ENCODE data around the gene UBE2V1.
"Not testable (repeated sequence)": the region's sequence is repeated elsewhere in the genome, so short reads cannot be mapped to it uniquely, and the experiment has no call there.

UBE2V1 gene

DNA sequence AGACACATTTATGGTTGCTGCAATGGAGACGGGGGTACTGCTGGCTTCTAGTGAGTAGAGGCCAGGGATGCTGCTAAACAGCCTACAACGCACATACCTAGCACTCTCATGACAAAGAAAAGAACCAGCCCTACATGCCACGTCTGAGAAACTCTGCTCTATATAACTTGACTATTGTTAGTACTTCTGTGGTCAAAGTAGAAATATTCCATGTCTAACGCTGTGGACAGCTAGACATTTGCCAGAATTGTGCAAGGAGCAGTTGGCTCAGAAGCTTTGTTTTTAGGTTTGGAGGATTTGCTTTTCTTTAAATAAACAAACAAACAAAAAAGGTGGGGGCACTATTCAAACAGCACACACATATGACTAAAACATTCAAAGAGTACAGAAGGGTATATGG, 20.5 kb downstream of the UBE2V1 start:
- no peak for FAIRE-seq

- no peak for FAIRE-seq
Measured at GRCh38 chr20:50089787-50090177, 23.2 kb downstream of the UBE2V1 start.

DNA sequence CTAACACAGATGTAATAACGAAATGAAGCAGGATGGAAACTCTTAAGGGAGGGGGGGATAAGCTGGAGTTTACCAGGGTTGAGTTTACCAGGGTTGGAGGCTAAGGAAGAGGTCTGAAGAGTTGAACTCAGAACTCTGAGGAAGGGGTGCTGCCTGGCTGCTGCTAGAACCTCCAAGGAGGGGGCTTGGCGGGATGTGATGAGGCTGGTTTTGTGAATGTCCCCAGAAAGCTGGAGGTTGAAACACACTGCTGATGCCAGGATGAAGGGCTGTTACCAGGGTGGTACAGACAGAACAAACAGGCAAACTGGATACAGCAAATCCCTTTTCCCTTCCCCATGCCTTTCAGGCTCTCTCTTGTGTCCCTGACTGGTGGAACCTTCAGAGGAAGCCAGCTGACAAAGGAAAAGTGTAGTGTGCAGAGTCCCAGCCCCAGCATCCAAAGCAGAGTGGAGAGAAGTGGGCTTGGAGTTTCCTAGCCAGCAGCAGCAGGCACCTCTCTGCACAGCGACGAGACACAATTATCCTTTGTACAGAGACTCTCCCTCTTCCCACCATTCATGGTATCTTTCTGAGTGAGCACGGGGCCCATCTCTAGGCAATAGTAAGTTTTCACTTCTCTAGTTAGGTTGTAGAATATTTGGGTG, 23.7 kb downstream of the UBE2V1 start:
- no peak for FAIRE-seq

- no peak for FAIRE-seq
Measured at GRCh38 chr20:50088022-50088421, 24.9 kb downstream of the UBE2V1 start.

GRCh38 chr20:50085481-50086365, 27.2 kb downstream of the UBE2V1 start:
- FAIRE-seq = peak; percentile 79

- FAIRE-seq = no peak
Measured at GRCh38 chr20:50085146-50085480, 27.8 kb downstream of the UBE2V1 start.

DNA sequence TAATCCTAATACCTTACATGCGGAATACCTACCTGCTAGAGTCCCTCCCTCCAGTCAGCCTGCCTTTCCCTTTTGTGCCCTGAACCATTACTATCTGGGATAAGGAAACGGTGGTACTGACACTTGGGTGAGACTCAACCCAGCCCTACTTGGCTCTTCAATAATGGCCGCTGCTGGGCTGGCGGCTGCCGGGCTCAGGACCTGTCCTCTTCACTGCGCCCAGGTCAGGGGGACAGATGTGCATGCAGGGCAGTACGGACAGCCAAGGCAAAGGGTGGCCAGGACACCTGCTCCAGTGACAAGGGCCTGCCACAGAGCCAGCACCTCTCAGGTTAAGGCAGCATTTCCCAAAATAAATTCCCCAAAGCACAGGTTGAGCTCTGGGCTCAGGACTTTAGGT, 29.9 kb downstream of the UBE2V1 start:
- no peak for FAIRE-seq

DNA sequence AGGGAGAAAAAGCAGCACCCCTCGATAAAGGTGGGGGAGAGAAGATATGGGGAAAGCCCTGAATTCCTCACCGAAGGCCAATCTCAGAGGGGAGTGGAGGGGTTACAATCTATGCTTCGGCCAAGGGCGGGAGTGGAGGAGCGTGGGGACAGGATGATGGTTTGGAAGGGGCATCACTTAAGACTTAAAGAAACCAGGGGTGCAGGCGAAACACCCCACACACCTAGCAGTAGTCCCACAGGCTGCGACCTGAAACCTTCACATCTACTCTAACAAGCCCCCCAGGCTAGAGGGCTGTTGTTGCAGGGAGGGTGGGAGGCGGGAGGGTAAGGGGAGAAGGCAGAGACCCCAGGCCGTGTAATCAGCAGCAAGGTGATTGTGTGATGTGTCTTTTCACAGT, 30.9 kb downstream of the UBE2V1 start:
- FAIRE-seq = not testable (repeated sequence)

GRCh38 chr20:50077818-50078601, 34.9 kb downstream of the UBE2V1 start:
- no peak for FAIRE-seq

GRCh38 chr20:50073500-50073899, 39.5 kb downstream of the UBE2V1 start:
- FAIRE-seq = no peak

DNA sequence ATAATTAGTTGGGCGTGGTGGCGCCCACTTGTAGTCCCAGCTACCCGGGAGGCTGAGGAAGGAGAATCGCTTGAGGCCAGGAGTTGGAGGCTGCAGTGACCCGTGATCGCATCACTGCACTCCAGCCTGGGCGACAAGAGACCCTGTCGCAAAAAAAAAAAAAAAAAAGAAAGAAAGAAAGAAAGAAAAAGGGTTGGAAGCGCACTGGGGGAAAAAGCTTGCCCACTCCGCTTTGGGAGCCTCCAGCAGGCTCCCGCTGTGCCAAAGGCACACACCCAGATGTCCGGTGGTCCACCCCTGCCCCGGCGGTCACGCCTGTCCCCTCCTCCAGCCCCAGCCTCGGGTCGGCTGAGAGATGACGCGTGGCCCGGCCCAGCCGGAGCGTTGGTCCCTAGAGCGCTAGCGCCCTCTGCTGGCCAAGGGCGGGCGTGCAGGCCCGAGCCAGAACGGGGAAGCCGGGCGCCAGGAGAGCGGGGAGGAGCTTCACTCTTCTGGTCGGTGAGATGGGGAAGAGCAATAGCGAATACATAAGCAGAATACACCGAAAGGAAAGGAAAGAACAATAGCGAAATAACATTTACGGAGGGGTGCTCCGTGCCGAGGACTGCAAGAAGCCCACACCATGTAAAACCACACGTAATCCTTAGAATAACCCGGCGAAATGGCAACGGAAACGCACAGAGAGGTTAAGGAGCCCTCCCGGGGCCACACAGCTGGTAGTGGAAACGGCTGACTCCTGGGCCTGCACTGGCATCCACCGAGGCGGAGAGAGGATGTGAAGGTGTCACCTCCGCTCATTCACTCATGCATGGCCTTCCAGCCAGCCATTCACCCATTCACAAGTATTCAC, 41.7 kb downstream of the UBE2V1 start:
- peak; percentile 78 for FAIRE-seq

- no peak for FAIRE-seq
Measured at GRCh38 chr20:50070361-50070760, 42.6 kb downstream of the UBE2V1 start.

DNA sequence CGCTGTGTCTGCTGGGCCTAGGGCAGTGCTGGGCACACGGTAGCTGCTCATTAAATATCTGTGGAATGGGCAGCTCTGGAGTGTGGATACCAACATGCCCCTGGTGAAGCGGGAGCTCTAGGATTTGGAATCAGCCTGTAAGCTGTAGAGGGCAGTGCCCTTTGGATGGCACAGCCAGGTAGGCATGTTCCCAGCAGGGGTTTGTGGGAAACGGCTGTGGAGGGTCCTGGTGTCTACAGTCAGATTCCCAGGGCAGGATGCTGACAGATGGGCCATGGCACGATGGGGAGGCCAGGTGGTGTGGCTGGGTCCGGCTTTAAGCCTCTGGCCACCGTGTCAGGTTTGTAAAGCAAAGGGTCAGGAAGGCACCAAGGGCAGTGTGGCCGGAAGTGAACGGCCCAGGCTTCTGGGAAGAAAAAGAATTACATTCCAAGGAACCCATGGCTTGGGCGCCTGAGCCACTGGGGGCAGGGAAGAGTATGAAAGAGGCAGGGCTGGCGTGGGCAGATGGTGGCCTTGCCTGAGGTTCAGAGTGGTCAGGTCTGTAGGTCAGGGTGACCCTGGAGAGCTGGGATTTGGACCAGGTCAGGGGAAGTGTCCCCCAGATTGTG, 44.8 kb downstream of the UBE2V1 start:
- no peak for FAIRE-seq

DNA sequence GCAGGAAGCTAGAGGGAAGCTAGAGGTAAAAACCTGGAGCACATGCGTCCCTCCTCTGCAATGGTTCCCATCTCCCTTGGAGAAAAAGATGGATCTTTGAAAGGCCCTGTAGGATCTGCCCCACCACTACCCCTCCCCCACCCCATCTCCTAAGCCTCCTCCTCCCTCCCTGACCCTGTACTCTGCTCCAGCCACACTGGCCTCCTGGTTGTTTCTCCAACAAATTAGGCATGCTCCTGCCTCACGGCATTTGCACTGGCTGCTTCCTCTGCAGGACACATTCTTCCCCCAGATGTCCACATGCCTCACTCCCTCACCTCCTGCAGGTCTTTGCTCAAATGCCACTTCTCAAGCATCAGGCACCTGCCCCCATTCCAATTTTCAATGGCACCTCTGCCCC, 45.5 kb downstream of the UBE2V1 start:
- FAIRE-seq = no peak

DNA sequence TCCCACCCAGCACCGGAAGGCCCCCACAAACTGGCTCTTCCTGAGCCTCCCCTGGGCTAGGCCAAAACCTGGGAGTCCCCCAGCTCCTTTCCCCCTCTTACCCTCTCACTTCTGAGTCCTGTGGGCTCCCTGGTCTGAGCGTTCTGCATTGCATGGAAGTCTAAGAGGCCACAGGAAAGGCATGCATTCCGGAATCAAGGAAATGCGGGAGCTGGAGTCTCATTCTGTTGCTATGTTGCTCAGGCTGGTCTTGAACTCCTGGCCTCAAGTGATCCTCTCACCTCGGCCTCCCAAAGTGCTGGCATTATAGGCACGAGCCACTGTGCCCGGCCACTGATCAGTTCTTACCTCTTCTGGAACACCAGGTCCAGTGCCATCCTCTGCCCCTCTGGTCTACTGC, 45.9 kb downstream of the UBE2V1 start:
- FAIRE-seq = no peak

GRCh38 chr20:50066161-50066834, 46.7 kb downstream of the UBE2V1 start:
- FAIRE-seq = no peak

GRCh38 chr20:50065325-50065615, 47.7 kb downstream of the UBE2V1 start:
- FAIRE-seq = no peak

DNA sequence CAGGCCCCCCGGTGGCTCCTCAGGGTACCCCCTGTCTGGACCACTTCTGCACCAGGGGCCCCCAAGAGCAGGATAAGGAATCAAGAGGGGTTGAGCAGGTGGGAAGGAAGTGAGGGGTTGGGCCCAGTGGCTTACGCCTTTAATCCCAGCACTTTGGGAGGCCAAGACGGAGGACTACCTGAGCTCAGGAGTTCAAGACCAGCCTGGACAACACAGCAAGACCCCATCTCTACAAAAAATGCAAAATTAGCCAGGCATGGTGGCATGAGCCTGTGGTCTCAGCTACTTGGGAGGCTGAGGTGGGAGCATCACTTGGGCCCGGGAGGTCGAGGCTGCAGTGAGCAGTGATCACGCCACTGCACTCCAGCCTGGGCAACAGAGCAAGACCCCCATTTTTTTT, 49.2 kb downstream of the UBE2V1 start:
- not testable (repeated sequence) for FAIRE-seq

DNA sequence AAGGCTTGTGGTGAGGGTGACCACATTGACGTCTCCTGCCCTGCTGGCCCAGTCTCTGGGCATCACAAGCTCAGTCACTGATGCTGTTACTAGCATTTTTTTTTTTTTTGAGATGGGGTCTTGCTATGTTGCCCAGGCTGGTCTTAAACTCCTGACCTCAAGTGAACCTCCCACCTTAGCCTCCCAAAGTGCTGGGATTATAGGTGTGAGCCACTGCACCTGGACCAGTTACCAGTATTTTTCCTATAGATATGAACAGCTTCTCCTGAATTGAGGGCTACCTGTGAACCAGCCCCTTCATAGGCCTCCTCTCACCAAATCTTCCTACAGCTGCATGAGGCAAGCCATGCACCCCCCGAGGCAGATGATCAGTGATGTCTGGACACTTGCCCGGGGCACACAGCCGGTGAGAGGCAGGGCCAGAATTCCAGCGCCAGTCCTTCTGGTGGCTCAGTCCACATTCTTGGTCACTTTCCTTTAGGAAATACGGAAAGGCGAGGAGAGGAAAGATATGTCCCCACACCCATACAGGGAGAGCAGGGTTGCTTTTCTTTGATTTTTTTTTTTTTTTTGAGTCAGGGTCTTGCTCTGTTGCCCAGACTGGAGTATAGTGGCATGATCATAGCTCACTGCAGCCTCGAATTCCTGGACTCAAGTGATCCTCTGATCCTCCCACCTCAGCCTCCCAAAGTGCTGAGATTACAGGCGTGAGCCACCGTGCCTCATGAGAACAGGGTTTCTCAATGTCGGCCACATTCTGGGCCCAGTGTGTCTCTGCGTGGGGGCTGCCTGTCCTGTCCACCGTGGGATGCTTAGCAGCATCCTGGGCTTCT, 50.7 kb downstream of the UBE2V1 start:
- no peak for FAIRE-seq

- FAIRE-seq = no peak
Measured at GRCh38 chr20:50061151-50062005, 51.6 kb downstream of the UBE2V1 start.
